Mucosa of stomach (tissue), 1 donor: ENCODE measurements around the gene AGPAT1.
A peak's percentile ranks its signal among the peaks of the same experiment; 100 is the strongest.
"Not testable (repeated sequence)": the region's sequence is repeated elsewhere in the genome, so short reads cannot be mapped to it uniquely, and the experiment has no call there.

Source experiments
- H3K27me3 ChIP-seq: one replicate; pipeline ENCODE4 v1.7.0; 2013; ENCODE audit warnings: mild to moderate bottlenecking, low read length; ENCODE audit not compliant: control insufficient read depth, insufficient read depth
- H3K36me3 ChIP-seq: one replicate; pipeline ENCODE4 v1.7.0; 2013; ENCODE audit warnings: low read length; ENCODE audit not compliant: control insufficient read depth, insufficient read depth
- H3K4me1 ChIP-seq: one replicate; pipeline ENCODE4 v1.7.0; 2013; ENCODE audit warnings: mild to moderate bottlenecking, low read length; ENCODE audit not compliant: control insufficient read depth, insufficient read depth
- H3K4me3 ChIP-seq: one replicate; pipeline ENCODE4 v1.7.0; 2013; ENCODE audit warnings: low read length
- H3K9ac ChIP-seq: one replicate; pipeline ENCODE4 v1.7.0; 2013; ENCODE audit warnings: mild to moderate bottlenecking, low read length, moderate library complexity
- H3K9me3 ChIP-seq: one replicate; pipeline ENCODE4 v1.7.0; 2013; ENCODE audit warnings: mild to moderate bottlenecking, low read length, moderate library complexity; ENCODE audit not compliant: control insufficient read depth
- donor health status: Pancreatic carcinoma.

The AGPAT1 gene

DNA sequence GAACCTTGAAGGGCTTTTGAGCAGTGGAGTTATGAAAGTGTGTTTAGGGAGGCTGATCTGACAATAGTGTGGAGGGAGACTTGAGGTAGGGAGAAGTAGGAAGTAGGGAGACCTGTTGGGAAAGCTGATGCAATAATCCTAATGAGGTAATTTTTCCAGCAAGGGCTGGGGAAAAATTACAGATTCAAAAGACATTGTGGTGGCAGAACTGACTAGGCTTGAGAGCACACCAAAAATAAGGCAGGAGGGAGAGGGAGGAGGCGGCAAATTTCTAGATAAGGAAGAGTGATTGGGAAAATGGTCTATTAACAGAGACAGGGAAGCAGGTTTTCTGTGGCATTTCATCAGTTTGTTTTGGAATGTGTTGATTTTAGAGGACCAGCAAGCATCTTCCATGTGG lies 29.6 kb downstream of the AGPAT1 start:
- Histone ChIP-seq H3K9ac (no peak overlapping the region), H3K4me1 (peaks cover 16% of the 10 kb centered on the region), H3K4me3 (no peak overlapping the region), H3K27me3 (no peaks in the 10 kb centered on the region), H3K36me3 (no peaks in the 10 kb centered on the region), H3K9me3 (no peaks in the 10 kb centered on the region)

DNA sequence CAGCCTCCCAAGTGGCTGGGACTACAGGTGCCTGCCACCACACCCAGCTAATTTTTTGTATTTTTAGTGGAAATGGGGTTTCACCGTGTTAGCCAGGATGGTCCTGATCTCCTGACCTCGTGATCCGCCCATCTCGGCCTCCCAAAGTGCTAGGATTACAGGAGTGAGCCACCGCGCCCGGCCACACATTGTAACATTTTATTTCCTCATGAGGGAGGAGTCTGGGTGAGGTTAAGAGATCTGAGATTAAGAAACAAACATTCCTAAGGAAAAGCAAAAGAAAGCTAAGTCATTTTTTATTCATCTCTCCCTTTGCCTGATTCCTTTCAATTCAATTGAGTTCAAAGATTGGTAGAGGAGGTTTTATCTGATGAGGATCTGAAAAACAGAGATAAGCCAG lies 31.6 kb downstream of the AGPAT1 start:
- H3K4me3 ChIP-seq, H3K36me3 ChIP-seq, H3K9me3 ChIP-seq, H3K9ac ChIP-seq, H3K27me3 ChIP-seq: not testable (repeated sequence)
- H3K4me1 ChIP-seq: peaks cover 13% of the 10 kb centered on the region

DNA sequence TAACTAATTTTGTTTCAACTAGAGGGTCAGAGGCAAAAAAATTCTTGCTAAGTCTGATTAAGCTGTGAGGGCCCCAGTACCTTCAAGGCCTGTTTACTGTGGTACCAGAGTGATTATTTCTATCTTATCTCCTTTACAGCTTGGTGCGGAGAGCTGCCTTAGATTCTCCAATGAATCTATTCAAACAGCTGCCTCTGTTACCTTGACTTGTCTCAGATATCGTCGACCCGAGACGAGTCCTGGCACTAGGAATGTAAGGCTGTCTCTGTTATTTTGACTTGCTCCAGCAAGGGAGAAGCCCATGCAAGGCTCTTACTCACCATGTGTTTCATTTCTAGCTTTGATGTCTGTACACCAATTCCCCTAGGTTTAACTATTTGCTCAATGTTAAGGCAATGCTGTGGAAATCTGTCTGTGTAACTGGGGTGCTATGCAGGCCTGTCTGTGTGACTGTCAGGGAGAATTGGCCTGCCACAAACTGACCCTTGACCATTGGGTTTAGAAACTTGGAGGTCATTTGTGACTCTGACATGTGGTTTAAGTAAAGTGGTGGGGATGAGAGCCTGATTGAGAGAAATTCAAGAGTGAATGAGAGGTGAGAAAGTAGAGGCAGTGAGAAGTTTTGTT lies 35.4 kb downstream of the AGPAT1 start:
- Histone ChIP-seq H3K4me3 (no peak overlapping the region), H3K9ac (no peak overlapping the region), H3K36me3 (no peaks in the 10 kb centered on the region), H3K27me3 (no peaks in the 10 kb centered on the region), H3K4me1 (peaks cover 3% of the 10 kb centered on the region), H3K9me3 (no peaks in the 10 kb centered on the region)

DNA sequence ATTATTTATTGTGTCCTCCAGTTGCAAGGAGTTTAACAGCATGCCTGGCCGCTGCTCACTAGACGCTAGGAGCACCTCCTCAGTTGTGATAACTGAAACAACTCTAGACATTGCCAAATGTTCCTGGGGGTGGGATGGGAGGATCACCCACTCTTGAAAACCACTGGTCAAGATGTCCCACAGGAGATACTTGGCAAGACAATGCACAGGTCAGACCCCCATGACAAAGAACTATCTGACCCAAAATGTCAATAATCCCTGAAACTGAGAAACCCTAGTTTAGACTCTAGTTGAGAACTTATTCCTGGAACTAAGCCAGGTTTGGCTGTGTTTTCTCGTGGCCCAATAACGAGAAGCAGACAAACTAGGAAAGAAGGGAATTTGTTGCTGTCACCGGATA lies 36.3 kb downstream of the AGPAT1 start:
- H3K4me1 ChIP-seq: peaks cover 3% of the 10 kb centered on the region
- no peaks in the 10 kb centered on the region for H3K9me3 ChIP-seq
- no peak overlapping the region for H3K4me3 ChIP-seq
- H3K27me3 ChIP-seq: no peaks in the 10 kb centered on the region
- H3K36me3 ChIP-seq: no peaks in the 10 kb centered on the region
- no peak overlapping the region for H3K9ac ChIP-seq

DNA sequence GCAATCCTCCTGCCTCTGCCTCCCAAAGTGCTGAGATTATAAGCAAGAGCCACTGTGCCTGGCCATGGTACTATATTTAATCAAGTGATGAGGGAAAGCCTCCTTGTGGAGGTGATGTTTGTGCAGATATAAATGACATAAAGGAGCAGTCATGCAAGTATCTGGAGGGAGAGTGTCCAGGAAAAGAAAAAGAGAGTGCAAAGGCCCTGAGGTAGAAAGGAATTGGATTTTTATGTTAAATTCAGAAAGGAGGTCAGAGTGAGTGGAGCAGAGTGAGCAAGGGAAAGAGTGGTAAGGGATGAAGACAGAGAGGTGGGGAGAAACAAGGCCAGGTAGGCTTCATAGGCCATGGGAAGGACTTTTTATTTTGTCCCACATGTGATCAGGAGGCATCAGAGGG lies 38.4 kb downstream of the AGPAT1 start:
- H3K27me3 ChIP-seq: no peaks in the 10 kb centered on the region
- no peaks in the 10 kb centered on the region for H3K4me1 ChIP-seq

GRCh38 chr6:32133786-32134185 lies 42.1 kb downstream of the AGPAT1 start:
- no peaks in the 10 kb centered on the region for H3K27me3 ChIP-seq
- H3K9ac ChIP-seq: no peak overlapping the region
- H3K9me3 ChIP-seq: no peaks in the 10 kb centered on the region
- peaks cover 9% of the 10 kb centered on the region for H3K4me1 ChIP-seq
- H3K36me3 ChIP-seq: no peaks in the 10 kb centered on the region
- no peak overlapping the region for H3K4me3 ChIP-seq

More for the DNA sequence above, 38.4 kb downstream of the AGPAT1 start:
- Histone ChIP-seq H3K9ac (no peak overlapping the region), H3K4me3 (no peak overlapping the region), H3K9me3 (no peaks in the 10 kb centered on the region), H3K36me3 (no peaks in the 10 kb centered on the region)

DNA sequence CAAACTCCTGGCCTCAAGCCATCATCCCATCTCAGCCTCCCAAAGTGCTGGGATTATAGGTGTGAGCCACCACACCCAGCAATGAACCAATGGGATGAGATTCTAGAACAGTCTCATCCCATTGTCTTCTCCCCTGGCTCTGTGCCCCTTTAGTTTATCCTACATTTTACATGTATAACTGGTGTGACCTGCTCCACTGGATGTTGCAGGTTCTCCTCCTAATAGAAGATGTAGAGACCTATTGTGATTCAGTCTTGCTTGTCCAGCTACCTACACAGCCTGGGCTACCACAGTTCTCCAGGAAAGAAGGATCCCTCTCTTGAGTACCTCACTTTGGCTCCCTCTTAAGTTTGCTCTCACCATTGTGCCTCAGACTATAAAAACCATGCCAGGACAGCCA lies 43.8 kb downstream of the AGPAT1 start:
- no peak overlapping the region for H3K9ac ChIP-seq
- no peak overlapping the region for H3K4me3 ChIP-seq
- H3K9me3 ChIP-seq: no peaks in the 10 kb centered on the region
- no peaks in the 10 kb centered on the region for H3K27me3 ChIP-seq
- H3K36me3 ChIP-seq: no peaks in the 10 kb centered on the region
- peaks cover 18% of the 10 kb centered on the region for H3K4me1 ChIP-seq

- Histone ChIP-seq H3K9ac (no peak overlapping the region), H3K9me3 (no peaks in the 10 kb centered on the region), H3K4me1 (peaks cover 22% of the 10 kb centered on the region), H3K27me3 (no peaks in the 10 kb centered on the region), H3K4me3 (no peak overlapping the region), H3K36me3 (no peaks in the 10 kb centered on the region)
Measured at GRCh38 chr6:32131439-32131948, 44.4 kb downstream of the AGPAT1 start.

GRCh38 chr6:32129297-32130088 lies 46.4 kb downstream of the AGPAT1 start:
- Histone ChIP-seq H3K9me3 (no peaks in the 10 kb centered on the region), H3K9ac (peak overlapping the region; percentile 56), H3K27me3 (no peaks in the 10 kb centered on the region), H3K36me3 (peaks cover 3% of the 10 kb centered on the region), H3K4me1 (peaks cover 22% of the 10 kb centered on the region), H3K4me3 (peak overlapping the region; percentile 14)

- Histone ChIP-seq H3K4me1 (peaks cover 22% of the 10 kb centered on the region), H3K9ac (peak overlapping the region; percentile 56), H3K27me3 (no peaks in the 10 kb centered on the region), H3K4me3 (peak overlapping the region; percentile 14), H3K9me3 (no peaks in the 10 kb centered on the region), H3K36me3 (peaks cover 7% of the 10 kb centered on the region)
Measured at GRCh38 chr6:32128751-32129296, 47.1 kb downstream of the AGPAT1 start.

DNA sequence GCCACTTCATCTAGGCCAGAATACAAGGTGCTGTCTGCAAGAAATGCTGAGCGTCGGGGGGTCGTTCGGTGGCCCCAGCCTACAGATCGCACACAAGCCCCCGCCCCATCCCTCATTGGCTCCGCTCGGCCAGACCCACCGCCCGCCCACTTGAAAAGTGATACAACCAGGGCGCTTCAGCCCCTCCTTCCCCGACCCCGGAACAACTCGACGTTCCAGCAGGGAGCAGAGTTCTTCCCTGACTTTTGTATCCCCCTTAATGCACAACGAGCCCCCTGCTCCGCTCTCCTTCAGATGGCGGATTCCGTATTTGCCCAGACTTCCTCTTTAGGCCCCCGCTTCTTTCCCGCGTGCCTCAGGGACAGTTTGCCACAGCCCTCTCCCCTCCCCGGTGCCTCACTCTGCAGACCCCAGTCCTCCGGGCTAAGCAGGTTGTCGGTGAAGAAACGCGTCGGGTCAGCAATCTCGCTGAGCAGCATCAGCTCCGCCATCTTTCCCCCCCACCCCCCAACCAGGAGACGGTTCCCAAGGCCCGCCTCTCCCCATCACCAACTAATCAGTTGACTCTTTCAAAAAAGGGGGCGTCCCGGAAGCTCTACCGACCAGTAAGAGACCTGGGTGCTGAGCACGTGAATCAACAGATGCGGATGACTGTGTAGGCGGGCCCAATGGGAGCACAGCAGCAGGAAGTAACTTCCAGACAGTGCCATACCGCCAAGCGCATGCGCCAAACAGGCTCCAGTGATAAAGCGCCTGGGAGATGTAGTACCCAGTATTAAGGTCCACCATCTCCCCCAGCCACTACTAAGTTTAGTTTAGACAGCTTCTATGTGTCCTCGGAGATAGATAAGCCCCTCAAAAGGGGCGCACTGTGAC lies 47.9 kb downstream of the AGPAT1 start, which contains the start of gene ATF6B:
Gene ATF6B (minus strand): TSS at position 530 of the 876 bp plus-strand sequence. CDS start 39 bp downstream, at position 491.
- H3K27me3 ChIP-seq: no peaks in the 10 kb centered on the region
- H3K4me1 ChIP-seq: peaks cover 22% of the 10 kb centered on the region

More for the DNA sequence above, 47.9 kb downstream of the AGPAT1 start, which contains the start of gene ATF6B:
- peak within 1 kb of the TSS; percentile 60 for H3K4me3 ChIP-seq
- peaks cover 7% of the 10 kb centered on the region for H3K36me3 ChIP-seq
- H3K9ac ChIP-seq: peak within 1 kb of the TSS; percentile 87
- no peaks in the 10 kb centered on the region for H3K9me3 ChIP-seq
